CD14-positive monocyte (primary cell): ENCODE measurements around the gene CMSS1. TPM values are rescaled to one million over a fixed set of nuclear protein-coding genes. Genes with fewer than 3 reads are reported as not detected.

ENCODE experiments used
- DNase-seq, 3 donors: peaks; one replicate each; pipeline ENCODE4 v3.0.0-alpha.2; 2011 to 2022
- H2AFZ ChIP-seq: 2 replicates; pipeline ENCODE4 v1.6.0; 2012; ENCODE audit warnings: mild to moderate bottlenecking, low read depth, low read length, inconsistent platforms; ENCODE audit not compliant: insufficient read depth, poor library complexity, severe bottlenecking
- H3K27ac ChIP-seq, 2 donors: 1 replicate in 1 of 2; 2 replicates in 1 of 2; pipeline ENCODE4 v1.5.1; 2012 to 2013; ENCODE audit warnings: low read length in 2 of 2, control low read depth in 1 of 2, inconsistent platforms in 1 of 2, low read depth in 1 of 2, mild to moderate bottlenecking in 1 of 2
- H3K27me3 ChIP-seq, 2 donors: one replicate each; pipeline versions ENCODE4 v1.6.0 to v1.6.1; 2011 to 2013; ENCODE audit warnings: low read length in 2 of 2; ENCODE audit not compliant: control insufficient read depth in 2 of 2, insufficient read depth in 2 of 2
- H3K36me3 ChIP-seq, 2 donors: replicated peaks in 1 of 2; 1 replicate in 1 of 2; 2 replicates in 1 of 2; pipeline versions ENCODE4 v1.5.1 to v1.6.1; 2012 to 2013; ENCODE audit warnings: low read length in 2 of 2, control low read depth in 1 of 2, inconsistent platforms in 1 of 2, mild to moderate bottlenecking in 1 of 2; ENCODE audit not compliant: insufficient read depth in 2 of 2, control insufficient read depth in 1 of 2
- H3K4me1 ChIP-seq, 2 donors: 1 replicate in 1 of 2; 2 replicates in 1 of 2; pipeline versions ENCODE4 v1.5.1 to v1.6.1; 2012 to 2013; ENCODE audit warnings: low read length in 2 of 2, control low read depth in 1 of 2, inconsistent platforms in 1 of 2, mild to moderate bottlenecking in 1 of 2, moderate library complexity in 1 of 2; ENCODE audit not compliant: insufficient read depth in 2 of 2, control insufficient read depth in 1 of 2
- H3K4me2 ChIP-seq: replicated peaks from 2 replicates; pipeline ENCODE3; 2012; ENCODE audit warnings: low read length, moderate library complexity, mild to moderate bottlenecking; ENCODE audit not compliant: poor library complexity, severe bottlenecking; ENCODE audit errors: extremely low read depth
- H3K4me3 ChIP-seq, 3 experiments: fragments of 200-600 bp in 1 of 3; sonication (generic) in 1 of 3; replicated peaks in 1 of 3; 1 replicate in 2 of 3; 2 replicates in 1 of 3; pipeline ENCODE4 v1.5.1; 2011 to 2013; ENCODE audit warnings: low read length in 3 of 3, mild to moderate bottlenecking in 3 of 3, control low read depth in 2 of 3, low read depth in 2 of 3, inconsistent platforms in 1 of 3, moderate library complexity in 1 of 3
- H3K79me2 ChIP-seq: 2 replicates; pipeline ENCODE4 v1.6.0; 2012; ENCODE audit warnings: mild to moderate bottlenecking, control low read depth, inconsistent platforms, low read length, moderate library complexity; ENCODE audit not compliant: insufficient read depth
- H3K9ac ChIP-seq: 2 replicates; pipeline ENCODE4 v1.6.0; 2017; ENCODE audit warnings: low read length, mild to moderate bottlenecking; ENCODE audit not compliant: insufficient read depth, poor library complexity, severe bottlenecking
- H3K9me3 ChIP-seq, 2 donors: replicated peaks in 1 of 2; 1 replicate in 1 of 2; 2 replicates in 1 of 2; pipeline versions ENCODE4 v1.5.1 to v1.6.1; 2012 to 2013; ENCODE audit warnings: low read length in 2 of 2, control low read depth in 1 of 2; ENCODE audit not compliant: control insufficient read depth in 1 of 2, insufficient read depth in 1 of 2
- H4K20me1 ChIP-seq: 2 replicates; pipeline ENCODE4 v1.6.0; 2012; ENCODE audit warnings: mild to moderate bottlenecking, low read length, control low read depth, moderate library complexity; ENCODE audit not compliant: insufficient read depth
- H3K27ac Mint-ChIP-seq, 7 donors: one replicate each; pipeline ENCODE4 v1.8.0; 2020; ENCODE audit warnings: mild to moderate bottlenecking in 7 of 7, mixed read lengths in 7 of 7, moderate library complexity in 6 of 7, inconsistent platforms in 2 of 7
- H3K27me3 Mint-ChIP-seq, 3 donors: one replicate each; pipeline ENCODE4 v1.8.0; 2021 to 2022; ENCODE audit warnings: low read depth in 3 of 3, mild to moderate bottlenecking in 3 of 3, mixed read lengths in 3 of 3, moderate library complexity in 3 of 3, inconsistent platforms in 1 of 3
- H3K36me3 Mint-ChIP-seq, 2 donors: one replicate each; pipeline ENCODE4 v1.8.0; 2020; ENCODE audit warnings: mixed read lengths in 2 of 2, inconsistent platforms in 1 of 2, mild to moderate bottlenecking in 1 of 2
- H3K4me1 Mint-ChIP-seq: one replicate; pipeline ENCODE4 v1.8.0; 2020; ENCODE audit warnings: mild to moderate bottlenecking, mixed read lengths
- H3K4me3 Mint-ChIP-seq, 2 donors: one replicate each; pipeline ENCODE4 v1.8.0; 2020; ENCODE audit warnings: mild to moderate bottlenecking in 2 of 2, mixed read lengths in 2 of 2, moderate library complexity in 1 of 2
- H3K9me3 Mint-ChIP-seq, 7 donors: one replicate each; pipeline ENCODE4 v1.8.0; 2020 to 2022; ENCODE audit warnings: mixed read lengths in 7 of 7, mild to moderate bottlenecking in 6 of 7, moderate library complexity in 6 of 7, inconsistent platforms in 2 of 7
- CTCF ChIP-seq: fragments of 200-600 bp; IDR thresholded peaks from one replicate; pipeline ENCODE4 v1.8.0; 2022; ENCODE audit warnings: antibody characterized with exemption, mild to moderate bottlenecking
- WGBS: methylation state at CpG from one replicate; pipeline ENCODE4 v1.1.5; 2013; ENCODE audit warnings: missing lambda C conversion rate; ENCODE audit not compliant: insufficient coverage; 5-methylcytosine and 5-hydroxymethylcytosine counted together
- intact Hi-C, 2 donors: fragments of 100-400 bp; cut with micrococcal nuclease; formaldehyde crosslinking; loops; one replicate each; pipeline versions ENCODE4 v1.15.0 to v1.15.1; 2023
- polyA plus RNA-seq, 3 donors: library from polyadenylated mRNA; depleted of rRNA in 1 of 3; unstranded in 2 of 3; stranded (reverse) in 1 of 3; fragments of 300-500 nt in 2 of 3; fragments of >200 nt in 1 of 3; fragmentation: Illumina TruSeq in 2 of 3; gene quantifications; 1 replicate in 2 of 3; 2 replicates in 1 of 3; pipeline ENCODE4 v1.2.3, GENCODE V29; 2012 to 2021

CMSS1 gene
- polyA plus RNA-seq, 3 donors: 1.1 to 3.6 (median 2.2) TPM

GRCh38 chr3:99883138-99883461, 65.4 kb downstream of the CMSS1 start:
- Histone ChIP-seq H3K9me3 (no peaks in the 10 kb centered on the region), H3K27me3 (no peaks in the 10 kb centered on the region), H3K4me2 (no peak overlapping the region), H3K9ac (no peak overlapping the region), H2AFZ (no peak overlapping the region), H3K27ac (no peak overlapping the region), H3K4me3 (no peak overlapping the region), H3K4me1 (no peaks in the 10 kb centered on the region), H4K20me1 (no peaks in the 10 kb centered on the region), H3K36me3 (no peaks in the 10 kb centered on the region), H3K79me2 (no peaks in the 10 kb centered on the region)
- intact Hi-C loops: no loop called here
- H3K9me3 Mint-ChIP-seq: no peaks in the 10 kb centered on the region
- peaks cover 0 to 3% (median 0%) of the 10 kb centered on the region in 3 donors for H3K27me3 Mint-ChIP-seq
- H3K36me3 Mint-ChIP-seq: no peaks in the 10 kb centered on the region
- H3K4me1 Mint-ChIP-seq: peaks cover 3% of the 10 kb centered on the region
- no peak overlapping the region for H3K4me3 Mint-ChIP-seq
- no peak overlapping the region for H3K27ac Mint-ChIP-seq
- no peak for DNase-seq
- no CpG with 5 or more reads among the region's 2 CpGs for WGBS
- TF ChIP-seq CTCF: no peak

GRCh38 chr3:99883693-99884092, 66.0 kb downstream of the CMSS1 start:
- peaks cover 3% of the 10 kb centered on the region for H3K4me1 Mint-ChIP-seq
- H3K27ac Mint-ChIP-seq: no peak overlapping the region
- intact Hi-C loops: no loop called here
- Histone ChIP-seq H3K27ac (no peak overlapping the region), H3K79me2 (no peaks in the 10 kb centered on the region), H3K4me1 (no peaks in the 10 kb centered on the region), H3K4me2 (no peak overlapping the region), H2AFZ (no peak overlapping the region), H3K27me3 (no peaks in the 10 kb centered on the region), H3K4me3 (no peak overlapping the region), H3K9me3 (no peaks in the 10 kb centered on the region), H3K9ac (no peak overlapping the region), H4K20me1 (no peaks in the 10 kb centered on the region), H3K36me3 (no peaks in the 10 kb centered on the region)
- WGBS: no CpG with 5 or more reads among the region's 1 CpG
- H3K27me3 Mint-ChIP-seq: peaks cover 0 to 3% (median 0%) of the 10 kb centered on the region in 3 donors
- H3K9me3 Mint-ChIP-seq: no peaks in the 10 kb centered on the region
- no peak for TF ChIP-seq CTCF
- no peak for DNase-seq
- no peaks in the 10 kb centered on the region for H3K36me3 Mint-ChIP-seq
- no peak overlapping the region for H3K4me3 Mint-ChIP-seq
